Right kidney (tissue), 1 donor: Measurements from ENCODE around the gene TMEM205.
"Not testable (repeated sequence)": the region's sequence is repeated elsewhere in the genome, so short reads cannot be mapped to it uniquely, and the experiment has no call there.

Experiments used
- DNase-seq: peaks from one replicate; pipeline ENCODE4 v3.0.0-alpha.2; 2016

The TMEM205 gene

DNA sequence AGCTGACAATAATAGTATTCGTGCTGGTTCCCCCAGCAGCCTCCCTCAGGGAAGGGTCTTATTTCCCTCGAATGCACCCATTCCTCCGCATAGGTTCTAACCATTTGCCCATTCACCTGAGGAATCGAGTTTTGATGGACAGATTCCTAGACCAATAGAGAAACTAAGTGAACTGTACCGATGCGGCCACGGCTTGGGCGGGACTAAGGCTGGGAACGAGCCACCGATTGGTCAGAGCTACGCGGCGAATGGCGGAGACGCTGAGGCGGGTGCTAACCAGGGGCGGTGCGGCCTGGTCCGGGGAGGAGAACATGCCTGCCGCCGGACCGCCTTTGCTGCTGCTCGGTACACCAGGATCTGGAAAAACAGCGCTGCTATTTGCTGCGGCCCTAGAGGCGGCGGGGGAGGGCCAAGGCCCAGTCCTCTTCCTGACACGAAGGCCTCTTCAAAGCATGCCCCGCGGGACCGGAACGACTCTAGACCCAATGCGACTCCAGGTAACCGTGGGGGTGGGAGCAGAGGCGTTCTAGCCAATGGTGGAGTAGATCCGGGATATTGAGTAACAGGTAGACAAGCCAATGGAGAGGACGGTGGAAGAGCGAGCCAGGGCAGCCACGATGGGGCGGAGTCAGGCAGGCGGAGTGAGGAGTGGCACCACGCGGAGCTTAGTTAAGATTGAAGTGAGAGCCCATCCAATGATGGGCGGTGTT, 28.5 kb upstream of the TMEM205 start, which contains the start of gene SWSAP1:
Gene SWSAP1 (plus strand): TSS at position 234 of the 710 bp plus-strand sequence. CDS start 15 bp downstream, at position 249.
- peak; percentile 99 for DNase-seq

DNA sequence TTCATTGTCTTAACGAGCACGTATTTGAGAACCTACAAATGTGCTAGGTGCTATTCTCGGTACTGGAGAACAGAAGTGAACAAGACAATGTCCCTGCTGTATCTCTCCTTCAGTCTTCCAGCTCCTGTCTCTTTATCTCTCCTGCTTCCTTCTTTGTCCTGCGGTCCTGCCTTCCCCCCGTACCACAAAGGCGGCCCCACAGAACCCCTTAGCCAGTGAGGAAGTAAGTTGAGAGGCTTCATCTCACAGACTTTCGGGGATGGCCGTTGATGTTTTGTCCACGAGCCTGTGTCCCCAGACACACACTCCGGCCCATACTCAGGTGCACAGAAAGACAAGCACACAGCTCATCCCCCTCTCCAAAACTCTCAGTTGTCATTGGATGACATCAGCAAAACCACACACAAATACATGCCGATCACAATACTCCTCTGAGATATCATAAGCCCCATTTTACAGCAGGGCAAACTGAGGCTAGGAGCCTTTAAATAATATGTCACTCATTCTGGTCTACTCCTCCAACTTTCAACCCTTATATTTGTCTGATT, 27.9 kb upstream of the TMEM205 start:
- DNase-seq = no peak

DNA sequence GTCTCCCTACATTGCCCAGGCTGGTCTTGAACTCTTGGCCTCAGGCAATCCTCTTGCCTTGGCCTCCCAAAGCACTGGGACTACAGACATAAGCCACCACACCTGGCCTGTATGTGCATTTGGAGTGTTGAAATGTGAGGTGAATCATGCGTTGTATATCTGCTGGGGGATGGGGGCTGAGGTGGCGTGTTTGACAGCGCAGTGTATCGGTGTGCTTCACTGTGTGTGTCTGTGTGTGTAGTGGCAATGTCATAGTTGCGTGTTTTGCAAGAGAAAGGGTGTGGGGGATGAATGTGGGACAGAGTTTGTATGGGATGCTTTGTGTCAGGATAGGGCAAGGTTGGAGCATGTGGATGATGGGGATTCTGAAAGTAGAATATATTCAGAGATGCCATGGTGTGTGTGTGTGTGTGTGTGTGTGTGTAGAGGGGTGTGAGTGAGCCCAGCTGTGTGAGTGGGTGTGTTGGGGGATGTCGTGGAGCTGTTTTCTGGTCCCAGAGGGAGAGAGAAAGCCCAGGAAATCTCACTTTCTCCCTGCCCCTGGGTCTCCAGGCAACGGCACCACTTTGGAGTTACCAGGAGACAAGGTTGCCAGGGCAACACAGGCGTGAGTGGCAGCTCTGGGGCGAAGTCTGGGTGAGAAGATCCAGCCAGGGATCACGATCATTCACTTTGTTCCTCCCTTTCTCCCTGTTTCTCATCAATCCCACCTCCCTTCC, 27.3 kb upstream of the TMEM205 start:
- no peak for DNase-seq

DNA sequence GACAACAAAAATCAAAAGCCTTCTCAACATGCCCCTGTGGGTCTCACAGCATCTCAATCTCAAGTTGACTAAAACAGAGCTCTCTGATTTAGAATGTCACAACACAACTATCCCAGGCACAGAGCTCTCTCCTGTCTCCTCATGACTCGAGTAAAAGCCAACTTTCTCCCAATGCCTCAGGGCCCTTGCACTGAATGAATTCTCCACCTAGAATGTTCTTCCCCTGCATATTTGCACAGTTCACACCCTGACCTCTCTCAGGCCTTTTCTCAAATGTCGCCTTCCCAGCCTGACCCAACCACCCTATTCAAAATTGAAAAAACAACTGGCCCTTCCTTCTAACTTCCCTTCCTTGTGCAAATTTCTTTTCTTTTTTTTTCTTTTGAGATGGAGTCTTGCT, 24.7 kb upstream of the TMEM205 start:
- DNase-seq = no peak

DNA sequence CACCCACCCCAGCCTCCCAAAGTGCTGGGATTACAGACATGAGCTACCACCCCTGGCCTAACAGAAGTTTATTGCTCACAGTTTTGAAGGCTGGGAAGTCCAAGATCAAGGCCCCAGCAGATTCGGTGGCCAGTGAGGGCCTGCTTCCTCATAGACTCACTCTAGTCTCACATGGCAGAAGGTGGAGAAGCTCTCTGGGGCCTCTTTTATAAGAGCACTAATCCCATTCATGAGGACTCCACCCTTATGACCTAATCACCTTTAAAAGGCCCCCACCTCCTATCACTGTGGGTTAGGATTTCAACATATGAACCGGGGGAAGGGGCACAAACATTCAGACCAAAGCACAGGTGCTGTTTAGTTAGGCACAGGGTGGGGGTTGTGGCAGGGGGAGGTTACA, 21.5 kb upstream of the TMEM205 start:
- DNase-seq = no peak

DNA sequence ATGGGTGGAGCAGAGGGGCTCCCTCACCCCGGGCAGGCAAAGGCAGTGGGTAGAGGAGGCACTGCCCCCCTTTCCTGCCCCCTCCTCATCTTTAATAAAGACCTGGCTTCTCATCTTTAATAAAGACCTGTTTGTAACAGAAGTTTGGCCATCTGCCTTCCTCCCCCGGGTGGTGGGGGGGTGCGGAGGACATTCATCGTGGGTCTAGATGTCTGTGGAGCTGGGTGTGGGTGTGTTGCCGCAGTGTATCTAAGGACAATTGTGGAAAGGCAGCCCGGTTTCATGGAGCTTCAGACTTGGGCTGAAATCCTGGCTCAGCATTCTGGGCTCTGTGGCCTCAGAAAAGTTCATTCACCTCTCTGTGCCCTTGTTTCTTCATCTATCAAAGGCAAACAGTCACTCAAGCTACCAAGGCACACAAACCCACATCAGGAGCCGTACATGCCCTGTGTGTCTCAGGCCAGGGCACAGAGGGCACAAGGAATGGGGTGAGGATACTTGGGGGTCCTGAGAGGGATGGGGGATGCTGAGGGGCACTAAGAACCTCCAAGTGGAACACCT, 19.6 kb upstream of the TMEM205 start:
- no peak for DNase-seq

DNA sequence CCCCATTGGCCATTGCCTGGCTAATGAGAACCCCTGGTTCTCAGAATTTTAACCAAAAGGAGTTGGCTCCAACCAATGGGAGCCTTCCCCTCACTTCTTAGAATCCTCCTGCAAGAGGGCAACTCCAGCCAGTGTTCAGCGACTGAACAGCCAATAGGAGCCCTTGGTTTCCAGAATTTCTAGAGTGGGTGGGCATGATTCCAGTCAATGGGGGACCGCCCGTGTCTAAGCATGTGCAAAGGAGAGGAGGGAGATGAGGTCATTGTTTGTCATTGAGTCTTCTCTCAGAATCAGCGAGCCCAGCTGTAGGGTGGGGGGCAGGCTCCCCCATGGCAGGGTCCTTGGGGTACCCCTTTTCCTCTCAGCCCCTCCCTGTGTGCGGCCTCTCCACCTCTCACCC, 18.9 kb upstream of the TMEM205 start:
- no peak for DNase-seq

DNA sequence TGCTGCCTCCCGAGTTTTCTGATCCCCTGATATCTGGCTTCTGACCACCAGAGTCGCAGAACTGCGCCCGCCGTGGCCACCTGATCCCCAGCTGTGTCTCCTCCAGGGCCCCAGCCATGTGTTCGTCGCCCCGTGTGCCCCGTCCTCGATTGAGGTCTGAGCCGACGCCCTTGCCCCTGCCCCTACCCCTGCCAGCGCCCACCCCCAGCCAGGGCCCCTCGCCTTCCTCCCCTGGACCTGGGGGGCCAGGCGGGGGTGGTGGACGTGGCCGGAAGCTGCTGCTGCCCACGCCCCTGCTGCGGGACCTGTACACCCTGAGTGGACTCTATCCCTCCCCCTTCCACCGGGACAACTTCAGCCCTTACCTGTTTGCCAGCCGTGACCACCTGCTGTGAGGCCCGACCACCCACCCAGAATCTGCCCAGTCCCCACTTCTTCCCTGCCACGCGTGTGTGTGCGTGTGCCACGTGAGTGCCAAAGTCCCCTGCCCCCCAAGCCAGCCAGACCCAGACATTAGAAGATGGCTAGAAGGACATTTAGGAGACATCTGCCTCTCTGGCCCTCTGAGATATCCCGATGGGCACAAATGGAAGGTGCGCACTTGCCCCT, 18.3 kb upstream of the TMEM205 start:
- DNase-seq = no peak

DNA sequence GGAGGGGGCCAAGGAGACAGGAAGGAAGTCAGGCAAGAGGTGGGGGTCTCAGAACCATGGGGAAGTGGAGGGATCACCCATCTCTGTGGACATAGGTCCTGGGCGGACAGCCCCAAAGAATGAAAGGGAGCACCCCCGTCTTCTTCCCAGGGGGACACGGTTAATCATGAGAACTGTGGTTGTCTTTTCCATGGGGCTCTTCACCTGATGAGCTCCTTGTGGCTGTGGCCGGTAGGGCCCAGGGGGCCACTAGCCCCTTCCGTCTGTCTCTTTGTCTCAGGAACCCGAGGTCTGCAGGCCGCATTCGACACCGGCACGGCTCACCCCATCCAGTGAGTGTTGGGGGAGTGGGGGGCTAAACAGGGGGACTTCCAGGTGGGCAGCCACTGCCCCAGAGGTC, 17.8 kb upstream of the TMEM205 start:
- DNase-seq = no peak

DNA sequence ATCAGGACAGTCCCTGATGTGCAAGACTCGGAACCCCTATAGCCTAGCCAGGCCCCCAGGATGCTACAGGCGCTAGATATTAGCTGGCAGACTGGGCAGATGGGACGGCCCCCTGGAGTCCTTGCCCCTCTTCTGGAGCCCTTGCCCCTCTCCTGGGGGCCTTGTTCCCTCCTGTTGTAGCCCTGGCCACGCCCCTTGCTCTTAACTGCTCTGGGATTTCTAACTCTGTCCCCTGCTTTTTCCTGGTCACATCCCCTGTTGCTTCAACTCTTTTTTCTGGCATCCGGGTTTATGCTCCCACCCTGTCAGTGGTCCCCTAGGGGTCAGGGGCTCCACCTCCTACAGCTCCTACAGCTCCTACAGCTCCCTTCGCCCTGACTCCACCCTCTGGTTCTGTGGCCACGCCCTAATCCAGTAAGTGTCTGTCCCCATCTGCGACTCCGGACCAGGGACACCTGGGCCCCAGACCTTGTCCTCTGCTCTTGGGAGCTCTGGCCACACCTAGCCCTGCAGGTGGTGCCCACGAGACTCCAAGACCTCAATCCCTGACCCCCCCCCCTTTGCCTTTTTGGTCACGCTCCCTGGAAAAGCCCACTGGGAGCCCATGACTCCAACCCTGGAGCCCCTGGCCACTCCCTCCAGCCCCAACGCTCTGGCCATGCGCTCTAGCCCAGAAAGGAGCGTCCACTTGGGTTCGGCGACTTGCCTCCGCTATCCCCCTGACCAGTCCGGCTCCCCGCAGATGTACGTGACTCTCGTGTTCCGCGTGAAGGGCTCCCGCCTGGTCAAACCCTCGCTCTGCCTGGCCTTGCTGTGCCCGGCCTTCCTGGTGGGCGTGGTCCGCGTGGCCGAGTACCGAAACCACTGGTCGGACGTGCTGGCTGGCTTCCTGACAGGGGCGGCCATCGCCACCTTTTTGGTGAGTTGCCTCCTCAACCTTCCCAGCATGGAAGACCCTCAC, 16.0 kb upstream of the TMEM205 start:
- DNase-seq = no peak

DNA sequence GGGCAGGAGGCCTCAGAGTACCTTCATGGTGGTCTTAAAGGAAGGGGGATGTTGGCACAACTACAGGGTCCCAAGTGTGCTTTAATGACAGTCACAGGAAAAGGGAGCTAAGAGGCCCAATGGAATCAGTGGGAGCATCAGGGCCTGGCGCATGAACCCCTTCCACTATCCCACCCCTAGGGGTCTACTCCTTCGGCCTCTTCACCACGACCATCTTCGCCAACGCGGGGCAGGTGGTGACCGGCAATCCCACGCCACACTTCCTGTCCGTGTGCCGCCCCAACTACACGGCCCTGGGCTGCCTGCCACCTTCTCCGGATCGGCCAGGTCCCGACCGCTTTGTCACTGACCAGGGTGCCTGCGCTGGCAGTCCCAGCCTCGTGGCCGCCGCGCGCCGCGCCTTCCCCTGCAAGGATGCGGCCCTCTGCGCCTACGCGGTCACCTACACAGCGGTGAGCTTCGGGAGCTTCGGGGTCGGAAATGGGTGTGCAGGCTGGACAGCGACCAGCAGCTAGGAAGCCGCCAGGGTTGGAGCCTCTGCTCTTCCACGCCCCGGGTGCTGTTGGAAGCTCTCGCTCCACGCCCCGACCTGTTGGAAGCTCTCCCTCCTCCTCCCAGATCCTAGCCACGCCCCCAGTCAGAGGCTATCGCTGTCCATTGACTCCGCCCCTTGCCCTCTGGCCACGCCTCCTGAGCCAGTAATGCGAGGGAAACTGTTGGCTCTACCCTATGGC, 15.1 kb upstream of the TMEM205 start:
- DNase-seq = peak; percentile 73

DNA sequence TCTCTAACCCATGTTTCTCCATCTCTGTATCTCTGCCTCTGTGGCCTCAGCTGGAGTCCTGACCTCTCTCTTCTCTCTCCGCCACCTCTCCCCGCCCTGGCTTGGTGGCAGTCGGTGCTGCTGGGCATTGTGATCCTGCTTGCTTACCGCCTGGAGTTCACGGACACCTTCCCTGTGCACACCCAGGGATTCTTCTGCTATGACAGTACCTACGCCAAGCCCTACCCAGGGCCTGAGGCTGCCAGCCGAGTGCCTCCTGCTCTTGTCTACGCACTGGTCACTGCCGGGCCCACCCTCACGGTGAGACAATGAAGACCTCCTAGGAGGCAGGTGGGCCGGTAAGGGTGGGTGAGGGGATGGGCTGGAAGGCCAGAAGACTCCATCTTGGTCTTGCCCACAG, 13.4 kb upstream of the TMEM205 start:
- DNase-seq = no peak

DNA sequence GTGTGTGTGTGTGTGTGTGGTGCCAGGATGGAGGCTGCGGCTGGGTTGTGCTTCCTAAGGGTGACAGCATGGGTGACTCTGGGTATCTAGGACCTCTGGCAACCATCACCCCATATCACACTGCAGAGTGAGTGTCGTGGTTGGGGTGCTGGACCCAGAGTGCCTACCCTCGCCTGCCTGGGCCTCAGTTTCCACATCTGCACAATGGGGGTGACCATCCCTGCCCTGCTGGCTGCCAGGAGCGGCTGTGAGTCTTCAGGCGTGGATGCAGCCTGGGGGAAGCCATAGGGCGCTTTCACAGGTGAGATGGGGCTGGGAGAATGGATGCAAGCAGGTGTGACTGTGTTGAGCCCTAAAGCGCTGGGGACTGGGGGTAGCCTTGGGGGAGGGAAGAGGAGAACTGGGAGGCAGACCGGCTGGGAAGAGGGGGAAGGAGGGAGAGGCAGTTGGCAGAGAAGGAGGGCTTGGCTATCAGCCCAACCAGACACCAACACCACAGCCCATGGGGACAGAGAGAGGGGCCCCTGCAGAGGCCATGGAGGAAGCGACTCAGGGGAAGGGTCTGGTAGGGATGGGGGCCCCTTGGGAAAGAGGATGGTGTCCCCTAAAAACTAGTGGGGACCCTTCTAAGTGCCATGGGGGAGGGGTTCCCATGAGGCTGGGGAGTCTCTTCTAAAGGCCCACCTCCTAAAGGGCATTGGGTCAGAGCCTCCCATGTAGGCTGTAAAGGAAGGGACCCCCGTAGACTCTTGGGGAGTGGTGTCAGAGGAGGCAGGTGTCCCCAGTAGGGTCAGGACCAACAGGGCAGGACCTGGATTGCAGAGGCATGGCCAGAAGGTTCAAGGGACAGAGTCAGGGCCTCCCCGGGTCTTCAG, 10.8 kb upstream of the TMEM205 start:
- DNase-seq = no peak

DNA sequence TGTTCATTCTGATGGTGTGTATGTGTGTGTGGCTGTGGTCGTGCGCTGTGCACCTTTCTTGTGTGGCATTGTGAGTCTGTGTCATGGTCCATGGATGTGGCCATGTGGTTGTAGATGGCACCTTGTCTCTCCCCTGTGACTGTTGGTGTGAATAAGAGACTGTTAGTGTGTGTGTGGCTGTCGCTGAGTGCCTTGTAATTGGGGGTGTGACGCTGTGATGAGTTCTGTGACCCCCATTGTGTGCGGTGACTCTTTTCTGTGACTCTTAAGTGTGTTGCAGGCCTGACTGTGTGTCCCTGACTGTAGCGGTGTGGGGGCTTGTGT, 10.0 kb upstream of the TMEM205 start:
- DNase-seq = no peak

DNA sequence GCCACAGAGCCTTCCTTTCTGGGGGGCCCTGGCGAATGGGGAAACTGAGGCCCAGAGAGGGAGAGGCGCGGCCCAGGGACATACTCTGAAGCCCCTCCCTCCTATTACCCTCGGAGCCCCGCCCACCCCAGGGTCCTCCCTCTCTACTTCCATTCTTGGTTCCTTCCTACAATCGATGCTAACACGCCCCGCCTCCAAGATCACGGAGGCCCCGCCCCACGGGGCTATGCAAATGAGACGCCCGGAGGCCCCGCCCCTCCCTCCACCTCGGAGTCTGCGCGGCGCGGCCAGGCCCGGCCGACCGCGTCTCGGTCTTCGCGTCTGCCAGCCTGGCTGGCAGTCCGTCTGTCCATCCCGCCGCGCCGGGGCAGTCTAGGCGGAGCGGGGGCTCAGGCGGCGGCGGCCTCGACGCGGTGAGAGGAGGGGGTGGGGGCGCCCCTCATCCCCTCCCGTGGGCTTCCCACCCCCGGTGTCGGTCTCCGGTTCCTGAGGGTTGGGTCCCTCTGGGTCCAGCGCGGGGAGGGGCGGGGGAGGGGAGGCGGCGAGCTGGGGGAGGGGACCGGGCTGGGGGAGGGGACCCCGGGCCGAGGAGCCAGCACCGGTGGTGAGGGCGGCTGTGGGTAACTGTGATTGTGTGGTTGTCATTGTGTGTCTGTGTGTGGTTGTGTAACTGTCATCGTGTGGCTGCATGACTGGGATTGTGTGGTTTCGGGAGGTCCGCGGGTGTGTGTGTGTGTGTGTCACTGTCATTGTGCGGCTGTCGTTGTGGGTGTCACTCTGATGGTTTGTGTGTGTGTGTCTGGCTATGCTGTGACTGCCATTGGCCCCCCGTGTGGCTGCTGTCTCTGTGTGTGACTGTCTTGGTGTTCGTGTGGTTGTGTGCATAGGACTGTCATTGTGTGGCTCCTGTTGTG, 9.3 kb upstream of the TMEM205 start, which contains the start of gene PLPPR2:
Gene PLPPR2 (plus strand): TSS at position 273 of the 914 bp plus-strand sequence. CDS start 2,242 bp downstream, outside the sequence.
- DNase-seq = peak; percentile 59

DNA sequence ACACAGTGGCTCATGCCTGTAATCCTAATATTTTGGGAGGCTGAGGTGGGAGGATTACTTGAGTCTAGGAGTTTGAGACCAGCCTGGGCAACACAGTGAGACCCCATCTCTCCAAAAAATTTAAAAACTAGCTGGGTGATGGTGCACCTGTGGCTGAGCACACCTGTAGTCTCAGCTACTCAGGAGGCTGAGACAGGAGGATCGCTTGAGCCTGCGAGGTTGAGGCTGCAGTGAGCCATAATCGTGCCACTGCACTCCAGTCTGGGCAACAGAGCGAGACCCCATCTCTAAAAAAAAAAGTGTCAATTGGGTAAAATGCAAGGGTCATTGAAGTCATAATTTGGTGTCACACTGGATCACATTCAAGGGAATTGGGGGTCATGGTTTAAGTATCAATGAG, 8.0 kb upstream of the TMEM205 start:
- DNase-seq = not testable (repeated sequence)

DNA sequence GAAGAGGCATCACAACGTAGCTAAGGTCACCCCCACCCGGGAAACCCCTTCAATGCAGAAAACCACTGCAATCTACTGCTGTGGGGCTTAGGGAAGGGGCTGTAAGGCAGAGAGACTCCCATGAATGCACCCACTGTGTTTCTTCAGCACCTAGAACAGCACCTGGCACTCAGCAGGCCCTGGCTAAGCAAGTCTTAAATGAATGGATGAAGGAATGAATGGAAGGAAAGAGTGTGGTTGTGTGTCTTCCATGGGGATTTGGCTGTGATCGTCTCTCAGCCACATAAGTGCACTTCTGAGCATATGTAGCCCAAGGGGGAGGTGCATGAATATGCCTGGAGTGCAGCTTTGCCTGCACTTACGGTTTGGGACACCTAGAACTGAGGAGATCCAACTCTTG, 3.1 kb upstream of the TMEM205 start:
- DNase-seq = no peak

DNA sequence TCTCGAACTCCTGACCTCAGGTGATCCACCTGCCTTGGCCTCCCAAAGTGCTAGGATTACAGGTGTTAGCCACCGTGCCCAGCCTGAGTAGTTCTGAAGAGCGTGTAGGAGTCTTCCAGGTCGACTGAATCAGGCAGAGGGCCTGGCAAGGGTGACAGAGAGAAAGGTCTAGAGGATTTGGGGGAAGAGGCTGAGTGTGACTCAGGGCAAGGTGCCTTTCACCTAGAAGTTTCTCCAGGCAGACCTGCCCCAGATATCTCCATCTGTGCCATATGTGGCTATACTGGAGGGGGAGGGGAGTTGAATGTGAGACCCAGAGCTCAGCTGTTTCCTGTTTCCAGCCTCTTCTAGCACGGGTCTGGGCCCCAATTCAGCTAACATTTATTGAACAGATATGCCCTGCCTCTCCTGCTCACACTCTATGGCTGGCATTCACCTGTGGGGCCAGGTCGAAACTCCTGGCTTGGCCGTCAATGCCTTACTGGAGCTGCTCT, 1.5 kb upstream of the TMEM205 start:
- DNase-seq = no peak
